Testis (tissue), 2 donors: Measurements from ENCODE around the gene STS.

Experiments
- CTCF ChIP-seq, 3 experiments: fragments of 450-650 bp in 2 of 3; fragments of 200-600 bp in 1 of 3; sonication (generic) in 1 of 3; IDR thresholded peaks; one replicate each; pipeline ENCODE4 v1.5.1; 2016 to 2019; ENCODE audit warnings: antibody characterized with exemption in 3 of 3, mild to moderate bottlenecking in 2 of 3, moderate library complexity in 1 of 3
- POLR2A ChIP-seq: fragments of 450-650 bp; IDR thresholded peaks from one replicate; pipeline ENCODE4 v1.6.1; 2017; ENCODE audit warnings: antibody characterized with exemption, mild to moderate bottlenecking, moderate library complexity

- TF ChIP-seq CTCF (IDR thresholded peaks at IDR 0.05) = no peak
- no peak for TF ChIP-seq POLR2A
Measured at GRCh38 chrX:7191681-7192110, 44.2 kb downstream of the STS start.
